H7 (cell line): ENCODE results near the gene ZC3H12A. TPM values are rescaled to one million over a fixed set of nuclear protein-coding genes. Genes with fewer than 3 reads are reported as not detected.
A peak's percentile ranks its signal among the peaks of the same experiment; 100 is the strongest.

ENCODE experiments used
- DNase-seq: peaks from one replicate; pipeline ENCODE4 v3.0.0; 2012
- H3K27me3 ChIP-seq: 2 replicates; pipeline ENCODE4 v1.6.0; 2011; ENCODE audit warnings: mild to moderate bottlenecking, low read length; ENCODE audit not compliant: control insufficient read depth, insufficient read depth
- H3K36me3 ChIP-seq: replicated peaks from 2 replicates; pipeline ENCODE4 v1.5.1; 2011; ENCODE audit warnings: low read length; ENCODE audit not compliant: control insufficient read depth, insufficient read depth
- H3K4me3 ChIP-seq: 2 replicates; pipeline ENCODE4 v1.5.1; 2011; ENCODE audit warnings: low read depth, mild to moderate bottlenecking, control low read depth, low read length, moderate library complexity; ENCODE audit not compliant: insufficient read depth
- total RNA-seq: library from RNA; depleted of rRNA; stranded (reverse); fragments of >200 nt; shearing (Covaris generic); gene quantifications from 2 replicates; pipeline ENCODE4 v1.2.3, GENCODE V29; 2014

Gene ZC3H12A
- total RNA-seq, 1 experiment from 2014 or later, result 12.3 TPM

- no peaks in the 10 kb centered on the region for H3K27me3 ChIP-seq
- peak; percentile 70 for DNase-seq
- H3K4me3 ChIP-seq, result no peak overlapping the region
- H3K36me3 ChIP-seq, result peaks cover 33% of the 10 kb centered on the region
Observed at GRCh38 chr1:37479255-37480124, 5.1 kb downstream of the ZC3H12A start.

DNA sequence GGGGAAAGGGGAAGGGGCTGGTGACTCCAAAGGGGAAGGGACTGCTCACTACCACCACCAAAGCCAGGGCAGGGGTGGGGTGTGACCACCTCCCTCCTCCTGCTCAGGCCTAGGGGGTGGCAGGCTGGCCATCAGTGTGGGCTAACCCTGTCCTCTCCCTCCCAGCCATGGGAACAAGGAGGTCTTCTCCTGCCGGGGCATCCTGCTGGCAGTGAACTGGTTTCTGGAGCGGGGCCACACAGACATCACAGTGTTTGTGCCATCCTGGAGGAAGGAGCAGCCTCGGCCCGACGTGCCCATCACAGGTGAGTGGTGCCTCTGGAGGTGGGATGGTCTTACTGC, 5.7 kb downstream of the ZC3H12A start:
- DNase-seq, result no peak
- no peak overlapping the region for H3K4me3 ChIP-seq

DNA sequence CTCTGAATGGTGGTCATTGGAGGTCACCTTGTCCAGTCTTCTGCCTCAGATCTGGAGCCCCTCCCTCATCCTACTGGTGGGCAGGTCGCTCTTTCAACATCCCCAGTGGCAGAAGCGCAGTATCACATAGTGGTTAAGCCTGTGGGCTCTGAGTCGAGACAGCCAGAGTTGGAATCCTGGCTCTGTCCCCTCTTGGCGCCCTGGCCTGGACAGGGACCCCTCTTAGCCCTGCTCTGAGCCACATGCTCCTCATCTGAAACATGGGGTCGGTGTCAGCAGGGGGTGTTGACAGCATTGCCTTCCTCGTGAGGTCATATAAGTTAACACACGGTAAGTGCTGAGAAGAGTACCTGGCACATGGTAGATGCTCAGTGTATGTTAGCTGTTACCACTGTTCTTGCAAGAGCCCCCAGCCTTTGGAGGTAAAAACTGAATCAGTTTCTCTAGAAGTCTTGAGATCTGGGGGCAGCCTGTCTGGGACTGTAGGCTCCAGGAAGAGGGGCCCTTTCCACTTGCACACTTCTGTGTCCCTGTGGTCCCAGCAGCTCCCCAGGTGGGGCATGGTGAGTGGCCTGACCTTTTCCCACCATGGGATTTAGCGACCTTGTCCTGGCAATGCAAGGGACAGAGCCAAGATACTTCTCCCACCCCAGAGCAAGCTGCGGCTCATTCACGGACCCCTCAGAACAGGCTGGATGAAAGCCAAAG, 6.4 kb downstream of the ZC3H12A start:
- H3K36me3 ChIP-seq, result peaks cover 32% of the 10 kb centered on the region
- no peak for DNase-seq
- H3K27me3 ChIP-seq, result no peaks in the 10 kb centered on the region
- no peak overlapping the region for H3K4me3 ChIP-seq

More for the DNA sequence above, 5.7 kb downstream of the ZC3H12A start:
- peaks cover 33% of the 10 kb centered on the region for H3K36me3 ChIP-seq
- H3K27me3 ChIP-seq, result no peaks in the 10 kb centered on the region

GRCh38 chr1:37481289-37482003, 7.1 kb downstream of the ZC3H12A start:
- no peak overlapping the region for H3K4me3 ChIP-seq
- DNase-seq, result peak; percentile 25
- peaks cover 29% of the 10 kb centered on the region for H3K36me3 ChIP-seq
- H3K27me3 ChIP-seq, result no peaks in the 10 kb centered on the region

GRCh38 chr1:37482004-37482785, 7.8 kb downstream of the ZC3H12A start:
- H3K4me3 ChIP-seq, result no peak overlapping the region
- DNase-seq, result peak; percentile 34
- H3K36me3 ChIP-seq, result peaks cover 29% of the 10 kb centered on the region
- H3K27me3 ChIP-seq, result no peaks in the 10 kb centered on the region

DNA sequence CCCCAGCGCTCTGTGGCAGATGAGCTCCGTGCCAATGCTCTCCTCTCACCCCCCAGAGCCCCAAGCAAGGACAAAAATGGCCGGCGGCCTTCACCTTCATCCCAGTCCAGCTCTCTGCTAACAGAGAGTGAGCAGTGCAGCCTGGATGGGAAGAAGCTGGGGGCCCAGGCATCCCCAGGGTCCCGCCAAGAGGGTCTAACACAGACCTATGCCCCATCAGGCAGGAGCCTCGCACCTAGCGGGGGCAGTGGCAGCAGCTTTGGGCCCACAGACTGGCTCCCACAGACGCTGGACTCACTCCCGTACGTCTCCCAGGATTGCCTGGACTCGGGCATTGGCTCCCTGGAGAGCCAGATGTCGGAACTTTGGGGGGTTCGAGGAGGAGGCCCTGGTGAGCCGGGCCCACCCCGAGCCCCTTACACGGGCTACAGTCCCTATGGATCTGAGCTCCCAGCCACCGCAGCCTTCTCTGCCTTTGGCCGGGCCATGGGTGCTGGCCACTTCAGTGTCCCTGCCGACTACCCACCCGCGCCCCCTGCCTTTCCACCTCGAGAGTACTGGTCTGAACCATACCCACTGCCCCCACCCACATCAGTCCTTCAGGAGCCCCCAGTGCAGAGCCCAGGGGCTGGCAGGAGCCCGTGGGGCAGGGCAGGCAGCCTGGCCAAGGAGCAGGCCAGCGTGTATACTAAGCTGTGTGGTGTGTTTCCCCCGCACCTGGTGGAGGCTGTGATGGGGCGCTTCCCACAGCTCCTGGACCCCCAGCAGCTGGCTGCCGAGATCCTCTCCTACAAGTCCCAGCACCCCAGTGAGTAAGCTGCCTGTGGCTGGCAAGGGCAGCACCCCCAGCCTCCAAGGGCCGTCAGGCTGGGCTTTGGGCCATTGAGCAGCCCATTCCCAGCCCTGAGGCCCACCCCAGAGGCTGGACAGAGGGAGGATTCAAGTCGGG, 8.7 kb downstream of the ZC3H12A start:
- H3K4me3 ChIP-seq, result no peak overlapping the region
- no peaks in the 10 kb centered on the region for H3K27me3 ChIP-seq
- DNase-seq, result peak; percentile 47
- H3K36me3 ChIP-seq, result peaks cover 26% of the 10 kb centered on the region

DNA sequence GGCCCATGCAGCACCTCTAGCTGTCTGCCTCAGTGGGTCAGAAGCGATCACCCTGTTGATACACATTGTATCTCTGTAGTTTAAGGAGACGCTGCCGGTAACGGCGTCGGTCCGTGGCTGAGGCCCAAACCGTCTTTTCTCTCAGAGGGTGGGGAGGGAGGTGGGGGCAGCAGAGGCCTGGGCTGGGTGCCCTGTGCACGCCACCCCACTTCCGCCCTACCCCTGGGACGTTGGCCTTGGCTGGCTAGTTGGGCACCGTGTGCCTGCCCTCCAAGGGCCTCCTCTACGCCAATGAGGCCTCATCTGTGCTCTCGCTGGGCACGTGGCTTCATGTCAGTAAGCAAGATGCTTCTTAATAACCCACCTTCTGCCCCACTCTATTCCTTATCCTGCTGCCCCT, 9.4 kb downstream of the ZC3H12A start:
- peaks cover 22% of the 10 kb centered on the region for H3K36me3 ChIP-seq
- H3K4me3 ChIP-seq, result no peak overlapping the region
- no peaks in the 10 kb centered on the region for H3K27me3 ChIP-seq
- DNase-seq, result peak; percentile 28

GRCh38 chr1:37484325-37485051, 10.1 kb downstream of the ZC3H12A start:
- H3K4me3 ChIP-seq, result no peak overlapping the region
- DNase-seq, result peak; percentile 33
- peaks cover 22% of the 10 kb centered on the region for H3K36me3 ChIP-seq
- no peaks in the 10 kb centered on the region for H3K27me3 ChIP-seq

- peaks cover 14% of the 10 kb centered on the region for H3K36me3 ChIP-seq
- no peaks in the 10 kb centered on the region for H3K27me3 ChIP-seq
- DNase-seq, result peak; percentile 52
- H3K4me3 ChIP-seq, result no peak overlapping the region
Observed at GRCh38 chr1:37485902-37486679, 11.7 kb downstream of the ZC3H12A start.

DNA sequence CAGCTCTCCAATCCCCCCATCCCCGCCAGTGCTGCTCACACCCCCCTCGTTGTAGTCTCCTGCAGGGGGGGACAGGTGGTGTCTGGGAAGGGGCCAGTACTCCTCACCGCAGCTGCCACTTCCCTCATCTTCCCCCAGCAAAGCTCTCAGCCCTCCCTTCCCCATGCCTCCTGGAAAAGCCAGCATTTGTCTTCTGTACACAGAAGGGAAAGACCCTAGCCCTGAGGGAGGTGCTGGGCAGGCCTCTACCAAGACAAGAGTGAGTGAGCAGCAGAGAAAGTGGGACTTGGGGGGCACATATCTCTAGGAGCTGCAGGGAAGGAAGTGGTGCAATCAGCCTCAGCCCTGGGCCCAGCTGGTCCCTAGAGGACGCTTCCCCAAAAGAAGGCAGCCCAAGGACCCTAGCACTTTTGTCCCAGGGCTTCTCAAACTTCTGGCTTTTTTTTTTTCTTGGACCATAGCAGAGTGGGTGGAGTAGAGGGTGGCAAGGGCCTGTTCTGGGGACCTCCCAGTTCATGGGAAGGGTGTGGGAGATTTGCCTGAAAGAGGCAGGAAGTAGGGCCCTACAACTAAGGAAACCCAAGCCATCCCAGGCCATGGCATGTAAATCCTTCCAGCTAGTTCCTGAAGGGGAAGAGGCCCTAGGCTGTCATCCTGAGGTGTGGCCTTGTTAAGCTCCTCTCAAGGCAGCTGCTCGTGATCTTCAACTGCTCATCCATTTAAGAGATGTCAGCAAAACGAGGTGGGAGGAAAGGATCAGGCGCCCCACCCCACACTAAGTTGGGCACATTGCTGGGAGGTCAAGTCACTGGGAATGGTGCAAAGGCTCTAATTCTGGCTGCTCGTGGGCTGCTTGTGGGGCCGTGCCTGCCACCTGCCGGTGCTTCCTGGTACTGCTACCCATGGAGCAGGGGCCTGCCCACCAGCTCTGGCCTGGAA, 12.6 kb downstream of the ZC3H12A start:
- Histone ChIP-seq H3K4me3 (no peak overlapping the region), H3K36me3 (peaks cover 8% of the 10 kb centered on the region), H3K27me3 (no peaks in the 10 kb centered on the region)
- DNase-seq, result peak; percentile 90

- no peak for DNase-seq
- H3K4me3 ChIP-seq, result no peak overlapping the region
- no peaks in the 10 kb centered on the region for H3K27me3 ChIP-seq
- H3K36me3 ChIP-seq, result peaks cover 4% of the 10 kb centered on the region
Observed at GRCh38 chr1:37487619-37487984, 13.2 kb downstream of the ZC3H12A start.
